Ectodermal cell (in vitro differentiated cells): ENCODE results near the gene ZNF667. TPM values are rescaled to one million over a fixed set of nuclear protein-coding genes. Genes with fewer than 3 reads are reported as not detected.

Experiments used
- H3K27ac ChIP-seq: 2 replicates; pipeline ENCODE4 v1.7.0; 2013; ENCODE audit warnings: mild to moderate bottlenecking, low read depth, low read length; ENCODE audit not compliant: insufficient read depth, poor library complexity, severe bottlenecking
- H3K27me3 ChIP-seq: 2 replicates; pipeline ENCODE4 v1.7.0; 2013; ENCODE audit warnings: mild to moderate bottlenecking, low read length; ENCODE audit not compliant: insufficient read depth, control insufficient read depth, poor library complexity, severe bottlenecking
- H3K36me3 ChIP-seq: one replicate; pipeline ENCODE4 v1.7.0; 2013; ENCODE audit warnings: low read length; ENCODE audit not compliant: control insufficient read depth, insufficient read depth
- H3K4me1 ChIP-seq: one replicate; pipeline ENCODE4 v1.7.0; 2013; ENCODE audit warnings: low read length; ENCODE audit not compliant: control insufficient read depth, insufficient read depth
- H3K4me3 ChIP-seq: 2 replicates; pipeline ENCODE4 v1.7.0; 2013; ENCODE audit warnings: low read depth, low read length, control low read depth; ENCODE audit not compliant: insufficient read depth
- H3K9me3 ChIP-seq: 2 replicates; pipeline ENCODE4 v1.7.0; 2013; ENCODE audit warnings: mild to moderate bottlenecking, low read length, moderate library complexity; ENCODE audit not compliant: control insufficient read depth
- WGBS, 2 experiments: methylation state at CpG; one replicate each; pipeline ENCODE4 v1.1.7; 2013; ENCODE audit warnings: missing lambda C conversion rate in 2 of 2; 5-methylcytosine and 5-hydroxymethylcytosine counted together
- polyA plus RNA-seq, 4 experiments: library from polyadenylated mRNA; stranded (reverse); fragments of 50-300 nt; gene quantifications; one replicate each; pipeline ENCODE4 v1.2.3, GENCODE V29; 2013

ZNF667 gene
- polyA plus RNA-seq (2013, experiment 1 of 4): 8.4 TPM
- polyA plus RNA-seq (2013, experiment 2 of 4): 8.6 TPM
- 3.7 TPM for polyA plus RNA-seq (2013, experiment 3 of 4)
- polyA plus RNA-seq (2013, experiment 4 of 4): 4.4 TPM

DNA sequence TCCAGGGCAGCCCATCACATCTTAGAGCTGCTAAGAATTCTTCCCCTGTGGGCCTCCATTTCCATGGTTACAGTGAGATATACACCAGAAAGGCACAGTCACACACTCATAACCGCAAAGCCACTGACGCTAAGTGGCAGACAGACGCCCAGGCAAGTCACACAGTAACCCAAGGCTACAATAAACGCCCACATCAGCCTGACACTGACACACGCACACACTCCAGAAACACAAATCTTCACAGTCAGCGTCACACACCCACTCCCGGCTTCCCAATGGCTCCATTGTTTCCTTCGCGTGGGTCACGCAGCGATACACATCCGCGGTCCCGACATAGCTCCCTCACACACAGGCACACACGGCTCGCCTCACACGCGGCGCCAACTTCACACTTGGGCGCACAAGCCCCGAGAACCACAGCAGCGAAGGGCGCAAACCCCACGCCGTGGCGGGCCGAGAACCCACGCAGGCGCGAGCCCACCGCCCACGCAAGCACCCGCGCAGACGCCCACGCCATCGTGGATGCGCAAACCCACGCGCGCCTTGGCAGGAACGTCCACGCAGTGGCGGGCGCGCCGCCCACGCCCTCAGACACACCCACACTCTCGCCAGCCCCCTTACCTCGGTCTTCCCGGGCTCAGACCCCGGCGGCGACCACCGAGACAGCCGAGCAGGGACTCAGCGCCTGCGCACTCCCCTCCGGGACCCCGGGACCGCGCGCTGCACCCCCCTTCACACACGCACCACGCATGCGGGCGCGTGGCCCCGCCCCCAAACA, at the start of gene ZNF667:
Gene ZNF667, minus strand, starts transcription at position 695 of the 778 bp plus-strand sequence. CDS start 14,975 bp downstream, outside the sequence.
- peaks cover 6% of the 10 kb centered on the region for H3K9me3 ChIP-seq
- H3K36me3 ChIP-seq: no peaks in the 10 kb centered on the region
- H3K27ac ChIP-seq: peak within 1 kb of the TSS; percentile 16
- H3K27me3 ChIP-seq: no peaks in the 10 kb centered on the region
- peak within 1 kb of the TSS; percentile 58 for H3K4me3 ChIP-seq
- H3K4me1 ChIP-seq: no peaks in the 10 kb centered on the region
- WGBS, 2 experiments: 34 to 38% methylated on average over 69 of the region's 69 CpGs

DNA sequence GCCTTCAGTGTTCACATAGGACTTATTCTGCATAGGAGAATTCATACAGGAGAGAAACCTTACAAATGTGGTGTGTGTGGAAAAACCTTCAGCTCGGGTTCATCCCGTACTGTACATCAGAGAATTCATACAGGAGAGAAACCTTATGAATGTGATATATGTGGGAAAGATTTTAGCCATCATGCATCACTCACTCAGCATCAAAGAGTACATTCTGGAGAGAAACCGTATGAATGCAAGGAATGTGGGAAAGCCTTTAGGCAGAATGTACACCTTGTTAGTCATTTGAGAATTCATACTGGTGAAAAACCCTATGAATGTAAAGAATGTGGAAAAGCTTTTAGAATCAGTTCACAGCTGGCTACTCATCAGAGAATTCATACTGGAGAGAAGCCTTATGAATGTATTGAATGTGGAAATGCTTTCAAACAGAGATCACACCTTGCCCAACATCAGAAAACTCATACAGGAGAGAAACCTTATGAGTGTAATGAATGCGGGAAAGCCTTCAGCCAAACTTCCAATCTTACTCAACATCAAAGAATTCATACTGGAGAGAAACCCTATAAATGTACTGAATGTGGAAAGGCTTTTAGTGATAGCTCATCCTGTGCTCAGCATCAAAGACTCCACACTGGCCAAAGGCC, 48.2 kb upstream of the ZNF667 start:
- 78 to 81% methylated on average over 3 of the region's 4 CpGs for WGBS, 2 experiments
- Histone ChIP-seq H3K27ac (no peak overlapping the region), H3K4me1 (no peaks in the 10 kb centered on the region), H3K4me3 (no peak overlapping the region), H3K36me3 (peaks cover 3% of the 10 kb centered on the region), H3K27me3 (no peaks in the 10 kb centered on the region), H3K9me3 (peaks cover 14% of the 10 kb centered on the region)

DNA sequence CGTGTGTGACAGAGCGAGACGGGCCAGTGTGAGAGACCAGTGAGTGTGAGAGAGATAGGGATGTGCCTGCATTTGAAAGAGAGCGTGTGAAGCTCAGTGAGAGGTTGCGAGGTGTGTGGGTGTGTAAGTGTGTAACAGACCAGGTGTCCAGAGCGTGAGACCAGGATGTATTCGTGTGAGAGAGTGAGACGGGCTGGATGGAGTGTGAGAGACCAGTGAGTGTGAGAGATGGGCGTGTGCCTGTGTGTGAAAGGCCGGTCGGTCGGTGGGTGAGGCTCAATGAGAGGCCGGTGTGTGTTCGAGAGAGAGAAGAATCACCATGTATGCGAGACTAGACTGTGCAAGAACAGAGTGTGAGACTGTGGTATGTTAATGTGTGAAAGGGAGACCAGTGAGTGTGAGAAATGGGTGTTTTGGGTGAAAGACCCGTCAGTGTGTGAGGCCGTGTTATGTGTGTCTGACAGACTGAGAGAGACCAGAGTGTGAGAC, 31.2 kb upstream of the ZNF667 start:
- no peaks in the 10 kb centered on the region for H3K4me1 ChIP-seq
- H3K27me3 ChIP-seq: no peaks in the 10 kb centered on the region
- WGBS, 2 experiments: 43 to 44% methylated on average over 17 of the region's 17 CpGs
- H3K4me3 ChIP-seq: peak overlapping the region; percentile 49
- H3K36me3 ChIP-seq: no peaks in the 10 kb centered on the region
- no peak overlapping the region for H3K27ac ChIP-seq
- H3K9me3 ChIP-seq: peaks cover 3% of the 10 kb centered on the region

DNA sequence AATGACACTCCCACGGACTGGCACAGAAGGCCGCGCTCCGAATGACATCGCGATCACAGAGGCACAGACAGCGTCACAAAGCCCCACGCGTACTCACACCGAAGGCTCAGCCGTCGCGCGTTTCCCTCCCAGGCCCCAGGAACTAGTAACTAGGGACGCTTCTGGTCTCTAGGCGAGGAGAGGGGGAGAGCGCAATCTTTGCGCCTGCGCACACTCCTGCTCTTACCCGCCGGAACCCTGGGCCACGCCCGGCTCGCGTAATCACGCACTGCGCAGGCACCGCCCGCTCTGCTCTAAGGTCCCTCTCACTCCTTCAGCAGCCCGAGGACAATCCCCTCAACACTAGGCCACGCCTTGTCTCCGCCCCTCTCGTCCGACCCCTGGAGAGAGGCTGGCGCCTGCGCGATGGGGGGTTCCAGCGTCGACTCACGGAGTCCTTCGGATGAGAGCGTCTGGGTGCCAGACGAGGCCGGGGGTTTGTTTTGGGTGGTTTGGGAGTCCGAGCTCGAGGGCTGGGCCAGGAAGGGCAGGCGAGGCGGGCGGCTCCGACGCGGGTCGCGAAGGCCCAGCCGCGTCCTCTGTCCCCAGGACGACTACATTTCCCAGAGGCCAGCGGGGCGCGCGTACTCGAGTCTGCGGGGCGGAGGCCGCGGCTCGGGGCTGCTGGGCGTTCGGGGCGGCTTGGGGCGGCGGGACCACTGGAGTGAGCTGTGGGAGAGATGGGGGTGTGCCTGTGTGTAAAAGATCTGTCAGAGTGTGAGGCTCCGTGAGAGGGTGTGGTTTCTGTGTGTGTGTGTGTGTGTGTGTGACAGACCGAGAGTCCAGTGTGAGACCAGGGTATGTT, 30.5 kb upstream of the ZNF667 start, which contains the start of gene ZNF471:
Gene ZNF471, plus strand, starts transcription at position 410 of the 844 bp plus-strand sequence. CDS start 3,717 bp downstream, outside the sequence.
- peaks cover 6% of the 10 kb centered on the region for H3K9me3 ChIP-seq
- WGBS, 2 experiments: 11 to 12% methylated on average over 74 of the region's 74 CpGs
- peak within 1 kb of the TSS; percentile 49 for H3K4me3 ChIP-seq
- H3K27me3 ChIP-seq: no peaks in the 10 kb centered on the region
- H3K27ac ChIP-seq: peak within 1 kb of the TSS; percentile 81
- H3K36me3 ChIP-seq: no peaks in the 10 kb centered on the region
- H3K4me1 ChIP-seq: no peaks in the 10 kb centered on the region

DNA sequence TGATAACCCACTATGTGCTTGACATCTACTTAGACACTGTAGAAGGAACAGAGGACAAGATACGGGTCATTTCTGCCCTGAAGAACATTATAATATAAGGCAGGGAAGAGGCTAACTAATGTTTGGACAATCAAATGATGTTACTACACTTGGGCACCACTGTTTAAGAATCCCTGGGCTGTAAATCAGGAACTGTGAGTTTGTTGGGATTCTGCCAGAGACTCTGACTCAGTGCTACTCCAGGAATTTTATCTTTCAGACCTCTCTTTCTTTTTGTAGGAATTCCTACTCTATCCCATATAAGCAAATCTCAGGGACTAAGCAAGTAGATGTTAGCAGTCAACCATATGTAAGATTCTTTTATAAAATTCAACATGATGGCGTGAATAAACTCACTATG, 27.4 kb upstream of the ZNF667 start:
- Histone ChIP-seq H3K9me3 (peaks cover 10% of the 10 kb centered on the region), H3K27me3 (no peaks in the 10 kb centered on the region), H3K27ac (no peak overlapping the region), H3K4me3 (no peak overlapping the region), H3K36me3 (no peaks in the 10 kb centered on the region), H3K4me1 (no peaks in the 10 kb centered on the region)
- 87 to 88% methylated on average over 2 of the region's 2 CpGs for WGBS, 2 experiments

DNA sequence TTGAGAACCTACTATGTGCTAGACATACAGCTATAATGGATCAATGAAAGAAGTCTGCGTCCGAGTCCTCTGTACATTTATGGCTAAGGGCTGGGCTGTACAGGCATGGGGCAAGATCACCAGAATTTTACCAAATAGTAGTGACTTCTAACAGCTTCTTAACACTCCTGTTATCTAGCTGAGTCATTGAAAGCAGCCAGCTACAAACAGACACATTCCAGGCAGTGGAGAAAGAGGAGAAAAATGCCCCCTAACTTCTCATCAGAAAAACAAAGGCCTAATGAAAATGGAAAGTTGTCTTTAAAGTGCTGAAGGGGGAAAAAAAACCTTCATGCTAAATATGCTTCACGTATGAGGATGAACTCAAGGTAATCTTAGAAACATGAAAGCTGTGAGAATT, 14.3 kb upstream of the ZNF667 start:
- H3K4me3 ChIP-seq: no peak overlapping the region
- H3K9me3 ChIP-seq: peaks cover 9% of the 10 kb centered on the region
- H3K27ac ChIP-seq: no peak overlapping the region
- H3K4me1 ChIP-seq: no peaks in the 10 kb centered on the region
- 76 to 92% methylated on average over 3 of the region's 3 CpGs for WGBS, 2 experiments
- H3K27me3 ChIP-seq: no peaks in the 10 kb centered on the region
- H3K36me3 ChIP-seq: no peaks in the 10 kb centered on the region

DNA sequence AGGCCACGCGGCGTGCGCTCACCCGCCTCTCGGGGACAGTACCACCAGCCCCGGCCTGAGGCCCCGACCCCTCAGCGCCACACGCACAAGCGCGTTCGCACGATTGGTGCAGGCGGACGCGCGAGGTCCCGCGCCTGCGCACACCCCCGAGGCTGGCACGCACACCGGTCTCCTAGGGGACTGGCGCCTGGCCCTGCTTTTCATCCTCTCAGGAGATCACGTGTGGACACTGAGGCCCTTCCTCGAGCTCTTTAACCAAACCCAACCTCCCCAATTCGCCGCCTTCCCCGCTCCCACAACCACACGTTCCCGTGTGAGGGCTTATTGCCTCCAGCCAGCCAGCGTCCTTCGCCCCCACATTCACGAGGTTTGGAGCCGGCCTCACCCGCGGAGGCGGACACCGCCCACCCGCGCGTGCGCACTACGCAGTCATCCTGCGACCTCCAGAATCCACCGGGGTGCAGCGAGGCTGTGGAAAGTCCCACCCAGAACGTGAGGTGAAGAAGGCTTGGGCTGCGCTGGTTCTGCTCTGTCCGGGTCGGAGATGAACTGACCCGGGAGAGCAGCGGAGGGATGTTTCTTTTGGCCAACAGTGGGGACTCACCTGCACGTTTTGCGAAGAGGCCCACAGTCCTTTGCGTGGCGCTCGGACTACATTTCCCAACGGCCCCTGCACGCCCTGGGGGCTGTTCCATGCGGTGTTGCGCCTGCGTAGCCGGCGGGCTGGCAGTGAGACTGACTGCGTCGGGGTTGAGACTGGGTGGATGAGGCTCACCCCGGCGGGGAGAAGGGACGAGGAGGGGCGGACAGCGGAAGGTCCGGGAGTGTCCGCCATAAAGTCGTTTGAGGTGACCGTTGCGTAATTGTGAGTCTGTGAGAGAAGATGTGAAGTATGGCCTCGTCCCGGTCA, 539 bp upstream of the ZNF667 start:
- H3K27ac ChIP-seq: peak overlapping the region; percentile 16
- peaks cover 6% of the 10 kb centered on the region for H3K9me3 ChIP-seq
- H3K4me3 ChIP-seq: peak overlapping the region; percentile 58
- H3K36me3 ChIP-seq: no peaks in the 10 kb centered on the region
- H3K27me3 ChIP-seq: no peaks in the 10 kb centered on the region
- H3K4me1 ChIP-seq: no peaks in the 10 kb centered on the region
- WGBS, 2 experiments: 28 to 30% methylated on average over 79 to 80 of the region's 80 CpGs

DNA sequence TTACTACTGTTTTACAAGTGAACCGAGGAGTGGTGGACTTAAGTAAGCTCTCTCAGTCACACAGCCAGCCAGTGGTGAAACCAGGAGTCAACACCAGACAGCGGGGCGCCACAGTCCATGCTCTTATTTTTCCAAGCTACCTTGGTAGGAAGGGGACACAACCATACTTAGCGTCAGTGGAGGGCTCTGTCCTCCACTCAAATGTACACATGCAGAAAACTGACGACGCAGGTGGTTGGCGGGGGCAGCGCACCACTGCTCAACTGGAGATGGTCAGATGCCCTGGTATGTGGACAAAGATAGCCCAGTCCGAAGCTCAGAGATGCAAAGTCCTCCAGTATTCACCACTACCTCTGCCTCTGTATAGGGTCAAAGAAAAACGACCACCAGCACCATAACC, 1.1 kb downstream of the ZNF667 start:
- Histone ChIP-seq H3K9me3 (peaks cover 8% of the 10 kb centered on the region), H3K4me3 (peak overlapping the region; percentile 58), H3K27ac (no peak overlapping the region), H3K27me3 (no peaks in the 10 kb centered on the region), H3K4me1 (no peaks in the 10 kb centered on the region), H3K36me3 (no peaks in the 10 kb centered on the region)
- WGBS, 2 experiments: 87% methylated on average over 10 of the region's 10 CpGs

DNA sequence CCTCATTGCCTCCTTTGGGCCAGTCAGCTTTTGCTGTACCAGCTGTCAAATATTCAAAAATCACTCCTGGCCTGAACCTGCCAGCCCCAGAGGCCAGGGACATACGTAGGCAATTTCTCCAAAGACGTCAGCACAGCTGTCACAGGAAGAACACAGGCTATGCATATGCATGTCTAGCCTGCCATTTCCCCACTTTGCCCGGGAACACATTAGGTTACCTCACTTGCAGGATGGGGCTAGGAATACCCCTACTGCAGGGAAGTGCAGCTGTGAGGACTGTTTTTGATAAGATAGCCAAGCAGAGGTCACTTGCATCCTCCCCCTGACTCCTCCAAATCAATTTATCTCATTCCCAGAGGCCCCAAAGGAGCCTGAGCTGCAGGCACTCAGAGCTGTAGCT, 2.8 kb downstream of the ZNF667 start:
- 82 to 89% methylated on average over 3 of the region's 3 CpGs for WGBS, 2 experiments
- peaks cover 9% of the 10 kb centered on the region for H3K9me3 ChIP-seq

More for the DNA sequence above, 2.8 kb downstream of the ZNF667 start:
- H3K36me3 ChIP-seq: no peaks in the 10 kb centered on the region
- no peaks in the 10 kb centered on the region for H3K27me3 ChIP-seq
- H3K4me3 ChIP-seq: no peak overlapping the region
- no peak overlapping the region for H3K27ac ChIP-seq
- no peaks in the 10 kb centered on the region for H3K4me1 ChIP-seq
